ENCODE measurements around the gene TRNAU1AP.

DNA sequence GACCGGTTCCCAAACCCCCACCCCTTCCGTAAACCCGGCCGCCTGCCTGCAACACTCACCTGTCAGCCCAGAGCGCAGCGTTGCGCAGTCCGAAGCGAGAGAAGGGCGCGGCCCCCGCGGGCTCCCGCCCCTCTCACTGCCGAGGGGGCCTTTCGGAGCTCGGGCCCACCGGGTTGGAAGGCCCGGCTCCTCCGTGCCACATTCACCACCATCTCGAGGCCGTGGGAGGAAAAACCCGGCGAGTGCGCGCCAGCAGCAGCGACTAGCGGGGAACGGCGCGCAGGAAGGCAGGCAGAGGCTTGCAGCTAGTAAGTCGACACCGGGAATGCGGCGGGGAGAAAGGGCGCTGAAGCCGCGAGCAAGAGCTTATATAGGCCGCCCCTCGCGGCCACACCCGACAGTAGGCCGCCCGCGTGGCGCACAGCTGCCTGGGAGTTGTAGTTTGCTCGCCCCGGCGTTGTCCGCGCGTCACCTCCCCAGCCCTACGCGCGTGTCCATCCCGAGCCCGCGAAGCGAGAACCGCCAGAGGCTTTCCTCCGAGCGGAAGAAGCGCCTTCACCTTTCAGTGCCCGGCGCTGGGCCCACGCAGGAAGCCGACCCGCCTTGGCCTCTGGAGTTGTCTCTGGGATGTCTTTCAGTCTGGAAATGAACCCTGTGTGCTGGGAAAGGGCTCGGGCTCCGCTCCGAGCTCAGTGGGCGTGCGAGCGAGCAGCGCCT lies 28.8 kb downstream of the TRNAU1AP start:
- TF ChIP-seq, protein P1, sequence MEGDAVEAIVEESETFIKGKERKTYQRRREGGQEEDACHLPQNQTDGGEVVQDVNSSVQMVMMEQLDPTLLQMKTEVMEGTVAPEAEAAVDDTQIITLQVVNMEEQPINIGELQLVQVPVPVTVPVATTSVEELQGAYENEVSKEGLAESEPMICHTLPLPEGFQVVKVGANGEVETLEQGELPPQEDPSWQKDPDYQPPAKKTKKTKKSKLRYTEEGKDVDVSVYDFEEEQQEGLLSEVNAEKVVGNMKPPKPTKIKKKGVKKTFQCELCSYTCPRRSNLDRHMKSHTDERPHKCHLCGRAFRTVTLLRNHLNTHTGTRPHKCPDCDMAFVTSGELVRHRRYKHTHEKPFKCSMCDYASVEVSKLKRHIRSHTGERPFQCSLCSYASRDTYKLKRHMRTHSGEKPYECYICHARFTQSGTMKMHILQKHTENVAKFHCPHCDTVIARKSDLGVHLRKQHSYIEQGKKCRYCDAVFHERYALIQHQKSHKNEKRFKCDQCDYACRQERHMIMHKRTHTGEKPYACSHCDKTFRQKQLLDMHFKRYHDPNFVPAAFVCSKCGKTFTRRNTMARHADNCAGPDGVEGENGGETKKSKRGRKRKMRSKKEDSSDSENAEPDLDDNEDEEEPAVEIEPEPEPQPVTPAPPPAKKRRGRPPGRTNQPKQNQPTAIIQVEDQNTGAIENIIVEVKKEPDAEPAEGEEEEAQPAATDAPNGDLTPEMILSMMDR (IDR thresholded peaks at IDR 0.05), result peak in 4 of 6 experiments; percentile 22 to 41 (median 30)
- TF ChIP-seq POLR2A (IDR thresholded peaks at IDR 0.05), result peak; percentile 94 to 97

Measured in Peyer's patch (tissue), 4 donors.